Liver (tissue), 3 donors: Measurements from ENCODE around the gene SELENOH.

Experiments
- ATF3 ChIP-seq: IDR thresholded peaks from 2 replicates; pipeline ENCODE4 v1.6.1; 2016; ENCODE audit warnings: antibody characterized with exemption
- CTCF ChIP-seq: fragments of 150-350 bp; IDR thresholded peaks from 2 replicates; pipeline ENCODE4 v1.5.1; 2017; ENCODE audit warnings: improper control_type of control experiment, low read depth, low read length; ENCODE audit not compliant: missing input control
- GABPA ChIP-seq, 2 donors: IDR thresholded peaks in 1 of 2; conservative IDR thresholded peaks in 1 of 2; 2 replicates each; pipeline ENCODE4 v1.6.1; 2016; ENCODE audit warnings: antibody characterized with exemption in 2 of 2, mild to moderate bottlenecking in 1 of 2, moderate library complexity in 1 of 2
- HNF4A ChIP-seq, 2 donors: conservative IDR thresholded peaks; 2 replicates each; pipeline ENCODE4 v1.6.1; 2016; ENCODE audit warnings: antibody characterized with exemption in 2 of 2, mild to moderate bottlenecking in 2 of 2
- HNF4G ChIP-seq: IDR thresholded peaks from 2 replicates; pipeline ENCODE4 v1.6.1; 2016; ENCODE audit warnings: antibody characterized with exemption
- REST ChIP-seq: IDR thresholded peaks from 2 replicates; pipeline ENCODE4 v1.6.1; 2016; ENCODE audit warnings: antibody characterized with exemption, mild to moderate bottlenecking
- SP1 ChIP-seq: IDR thresholded peaks from 2 replicates; pipeline ENCODE4 v1.6.1; 2018; ENCODE audit warnings: antibody characterized with exemption, mild to moderate bottlenecking
- donor health status: healthy.
- donor health status: healthy.

GRCh38 chr11:57729479-57729878, 11.8 kb upstream of the SELENOH start:
- TF ChIP-seq CTCF (no peak), ATF3 (no peak), REST (no peak), SP1 (no peak), GABPA (IDR thresholded peaks at IDR 0.05 in 1 of 2, conservative IDR thresholded peaks at IDR 0.05 in 1 of 2) (no peak), HNF4A (conservative IDR thresholded peaks at IDR 0.05) (no peak), HNF4G (no peak)
